ENCODE results near the gene MOB4.
"Not testable (repeated sequence)": the region's sequence is repeated elsewhere in the genome, so short reads cannot be mapped to it uniquely, and the experiment has no call there.

MOB4 gene

DNA sequence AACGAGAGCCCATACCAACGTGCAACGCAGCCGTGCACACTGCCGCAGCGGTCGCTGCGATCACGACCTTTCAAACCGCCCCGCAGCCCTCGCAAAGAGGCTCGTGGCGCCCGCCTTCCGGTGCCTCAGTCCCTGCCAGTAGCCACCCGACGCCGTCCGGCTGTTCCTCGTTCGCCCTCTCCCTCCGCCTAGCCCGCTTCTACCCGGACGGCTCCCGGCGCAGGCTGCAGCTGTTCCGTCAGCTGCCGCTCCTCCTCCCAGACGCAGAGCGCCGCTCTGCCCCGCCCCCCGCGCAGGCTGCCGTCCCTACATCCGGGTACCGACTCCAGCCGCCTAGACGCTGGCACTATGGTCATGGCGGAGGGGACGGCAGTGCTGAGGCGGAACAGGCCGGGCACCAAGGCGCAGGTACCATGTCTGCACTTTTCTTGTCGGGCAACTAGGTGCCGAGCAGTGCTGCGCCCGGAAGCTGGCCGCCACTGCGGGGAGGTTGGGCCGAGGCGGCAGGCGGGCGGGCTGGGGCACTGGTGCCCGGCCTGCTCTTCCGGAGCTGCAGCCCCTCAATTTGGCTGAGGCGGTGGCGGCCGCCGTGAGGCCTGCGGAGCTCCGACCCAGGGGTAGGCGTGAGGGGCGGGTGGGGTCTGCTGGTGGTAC lies at the start of gene MOB4:
MOB4 (plus strand) TSS at position 328 of the 654 bp plus-strand sequence; CDS start at position 349, 21 bp downstream.
- peak; percentile 92 for DNase-seq (ENCODE audit: low spot score)

GRCh38 chr2:197472166-197472565 lies 43.7 kb upstream of the MOB4 start:
- no peak for DNase-seq (ENCODE audit: low spot score)

DNA sequence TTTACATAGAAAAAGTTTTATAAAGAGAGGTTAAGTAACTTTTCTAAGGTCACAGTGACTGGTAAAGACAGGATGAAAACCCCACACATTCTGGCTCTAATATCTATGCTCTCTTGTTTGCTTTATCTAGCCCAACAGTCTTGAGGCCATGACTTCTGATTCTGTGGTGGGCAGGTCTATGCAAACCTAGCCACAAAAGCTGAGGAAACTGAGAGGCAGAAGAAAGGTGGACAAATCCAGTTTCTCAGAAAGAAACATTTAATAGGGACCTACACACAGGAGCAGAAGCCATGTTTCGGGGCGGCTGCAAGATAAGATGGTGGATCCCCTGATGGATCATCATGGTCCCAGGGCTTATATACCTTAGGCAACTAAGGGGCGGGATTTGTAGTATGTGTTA lies 38.1 kb upstream of the MOB4 start:
- DNase-seq (ENCODE audit: low spot score): no peak

- no peak for DNase-seq (ENCODE audit: low spot score)
These were observed 35.5 kb upstream of the MOB4 start for GRCh38 chr2:197480165-197481036.

DNA sequence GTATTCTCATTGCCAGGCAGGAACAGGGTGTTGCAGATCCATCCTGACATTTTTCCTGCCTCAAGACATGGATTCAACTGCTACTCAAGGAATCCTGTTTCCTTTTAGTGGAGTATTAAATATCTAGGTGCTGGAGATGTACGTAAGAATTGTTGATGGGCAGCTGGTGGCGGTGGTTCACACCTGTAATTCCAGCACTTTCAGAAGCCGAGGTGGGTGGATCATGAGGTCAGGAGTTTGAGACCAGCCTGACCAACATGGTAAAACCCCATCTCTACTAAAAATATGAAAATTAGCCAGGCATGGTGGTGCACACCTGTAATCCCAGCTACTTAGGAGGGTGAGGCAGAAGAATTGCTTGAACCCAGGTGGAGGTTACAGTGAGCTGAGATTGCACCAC lies 31.6 kb upstream of the MOB4 start:
- not testable (repeated sequence) for DNase-seq (ENCODE audit: low spot score)

- no peak for DNase-seq (ENCODE audit: low spot score)
These were observed 29.7 kb upstream of the MOB4 start for GRCh38 chr2:197486175-197486574.

- no peak for DNase-seq (ENCODE audit: low spot score)
These were observed 28.5 kb upstream of the MOB4 start for GRCh38 chr2:197487385-197487784.

DNA sequence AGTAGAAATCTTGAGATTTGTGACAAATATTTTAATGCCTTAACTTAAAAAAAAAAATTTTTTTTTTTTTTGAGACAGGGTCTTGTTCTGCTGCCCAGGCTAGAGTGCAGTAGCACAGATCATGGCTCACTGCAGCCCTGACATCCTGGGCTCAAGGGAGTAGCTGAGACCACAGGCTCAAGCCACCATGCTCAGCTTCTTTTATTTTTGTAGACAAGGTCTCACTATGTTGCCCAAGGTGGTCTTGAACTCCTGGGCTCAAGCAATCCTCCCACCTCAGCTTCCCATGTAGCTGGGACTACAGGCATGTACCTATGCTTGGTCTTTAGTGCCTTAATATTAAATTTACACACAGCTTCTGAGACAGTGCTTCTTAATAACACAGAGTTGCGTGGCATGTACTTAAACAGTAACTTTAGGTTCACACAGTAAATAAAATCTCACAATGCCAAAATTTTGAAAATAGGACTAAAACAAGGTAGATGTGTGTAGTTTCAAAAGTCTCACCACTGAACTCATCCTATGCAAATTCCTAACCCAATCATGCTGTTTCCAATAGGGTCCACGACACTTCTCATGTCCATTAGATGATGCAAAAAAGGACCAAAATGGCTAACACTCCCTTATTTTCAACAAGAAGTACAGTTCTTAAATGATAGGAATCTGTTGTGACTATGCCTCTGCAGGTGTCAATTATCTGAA lies 20.3 kb upstream of the MOB4 start:
- no peak for DNase-seq (ENCODE audit: low spot score)

DNA sequence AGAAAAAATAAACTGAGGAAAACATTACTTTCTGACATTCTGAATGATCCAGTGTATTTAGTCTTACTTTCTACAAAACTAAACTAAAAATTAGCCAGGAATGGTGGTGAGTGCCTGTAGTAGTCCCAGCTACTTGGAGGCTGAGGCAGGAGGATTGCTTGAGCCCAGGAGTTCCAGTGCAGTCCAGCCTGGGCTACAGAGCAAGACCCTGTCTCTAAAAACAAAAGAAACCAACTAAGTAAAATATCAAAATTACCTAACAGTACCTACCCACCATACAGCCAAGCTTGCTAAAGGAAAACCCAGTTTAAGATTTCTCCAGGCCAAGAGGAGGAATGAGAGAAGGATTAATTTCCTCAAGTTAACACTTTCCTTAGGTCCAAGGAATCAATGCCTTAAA lies 19.2 kb upstream of the MOB4 start:
- no peak for DNase-seq (ENCODE audit: low spot score)

DNA sequence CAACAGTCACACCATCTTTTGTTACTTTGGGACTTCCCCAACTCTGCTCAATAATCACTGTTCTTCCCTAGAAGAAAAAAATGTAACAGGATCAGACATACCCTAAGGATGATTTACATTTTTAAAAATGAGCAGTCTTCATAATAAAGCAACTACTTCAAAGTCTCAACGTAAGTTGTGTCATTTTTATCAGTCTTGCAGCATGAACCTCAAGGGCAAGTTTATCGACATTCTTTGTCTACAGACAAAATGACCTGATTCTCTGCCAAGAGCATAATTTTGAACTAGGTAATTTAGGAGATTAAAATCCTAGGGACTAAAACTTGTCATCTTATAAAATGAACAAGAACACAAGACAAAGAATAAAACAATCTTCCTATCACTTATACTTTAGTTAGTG lies 18.5 kb upstream of the MOB4 start:
- DNase-seq (ENCODE audit: low spot score): no peak

GRCh38 chr2:197498235-197498936 lies 17.5 kb upstream of the MOB4 start:
- no peak for DNase-seq (ENCODE audit: low spot score)

DNA sequence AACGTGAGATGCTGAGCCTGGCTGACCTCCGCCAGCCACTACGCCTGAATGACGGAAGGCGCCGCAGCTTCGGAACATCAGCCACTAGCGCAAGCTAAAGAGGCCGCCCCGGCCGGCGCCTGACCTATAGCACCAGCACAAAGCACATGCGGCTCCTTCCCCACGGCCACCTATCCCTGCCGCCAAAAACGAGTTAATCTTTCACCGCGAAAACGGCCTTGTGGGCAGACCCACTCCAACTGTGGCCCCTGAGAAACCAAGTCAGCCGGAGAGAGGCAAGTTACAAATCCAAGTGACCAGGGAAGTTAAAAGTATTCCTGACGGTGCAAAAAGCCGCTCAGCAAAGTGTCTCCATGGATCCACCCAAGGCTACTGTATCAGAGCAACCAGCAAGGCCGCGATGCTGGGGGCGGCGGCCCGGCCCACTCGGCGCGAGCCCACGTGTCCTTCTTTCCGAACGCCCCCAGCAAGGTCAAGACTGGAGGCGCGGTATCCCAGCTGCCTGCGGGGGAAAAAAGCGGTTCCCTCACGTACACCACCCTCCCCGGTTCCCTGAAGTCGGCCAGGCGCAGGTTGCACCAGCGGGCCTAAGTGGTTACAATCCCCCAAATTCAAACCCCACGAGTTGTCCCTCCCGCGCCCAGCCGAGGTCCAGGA lies 16.8 kb upstream of the MOB4 start:
- DNase-seq (ENCODE audit: low spot score): peak; percentile 62

DNA sequence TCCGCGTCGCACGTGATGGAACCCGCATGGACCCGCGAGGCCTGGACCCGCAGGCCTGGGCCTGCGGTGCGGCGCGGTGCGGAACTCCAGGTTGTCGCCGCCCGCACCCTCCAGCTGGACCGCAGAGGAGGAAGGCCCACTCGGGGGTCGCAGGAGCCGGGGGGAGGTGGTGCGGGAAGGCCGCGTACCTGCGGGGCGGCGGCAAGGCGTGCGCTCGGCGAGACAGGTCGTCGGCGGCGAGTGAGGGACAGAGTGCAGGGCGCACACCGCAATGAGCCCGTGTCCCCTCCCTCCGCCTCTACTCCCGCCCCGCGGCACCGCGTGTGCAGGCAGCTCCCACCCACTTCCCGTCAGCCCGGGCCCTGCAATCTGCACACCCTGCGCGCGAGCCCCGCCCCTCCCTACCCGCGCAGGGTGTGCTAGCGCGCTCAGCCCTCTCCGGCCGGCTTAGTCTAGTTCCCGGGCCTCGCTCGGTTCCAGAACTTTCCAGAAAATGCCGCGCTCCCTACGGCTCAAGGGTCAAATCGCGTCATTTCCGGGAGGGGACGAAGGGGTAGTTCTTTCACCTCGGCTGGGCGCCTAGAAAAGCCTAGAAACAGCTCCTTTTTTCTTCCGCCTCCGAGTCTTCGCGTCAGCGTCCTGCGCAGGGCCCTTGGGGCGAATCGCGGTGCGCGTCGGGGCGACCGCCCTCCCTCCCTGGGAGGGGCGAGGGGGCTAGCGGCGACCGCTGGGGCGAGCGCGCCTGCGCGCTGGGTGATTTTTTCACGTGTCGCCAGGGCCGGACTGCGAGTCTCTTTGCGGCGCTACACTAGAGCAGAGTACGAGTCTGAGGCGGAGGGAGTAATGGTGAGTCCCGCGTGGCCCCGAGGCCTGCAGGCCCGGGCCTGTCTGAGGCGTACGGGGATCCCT lies 16.0 kb upstream of the MOB4 start, which contains the start of the genes HSPD1 and HSPE1:
HSPD1 (minus strand) TSS at position 247 of the 909 bp plus-strand sequence. CDS start 992 bp downstream, outside the sequence.
HSPE1 (plus strand) TSS at position 786 of the 909 bp plus-strand sequence; CDS start at position 844, 58 bp downstream.
- peak; percentile 95 for DNase-seq (ENCODE audit: low spot score)

GRCh38 chr2:197500503-197501131 lies 15.2 kb upstream of the MOB4 start:
- DNase-seq (ENCODE audit: low spot score): no peak

DNA sequence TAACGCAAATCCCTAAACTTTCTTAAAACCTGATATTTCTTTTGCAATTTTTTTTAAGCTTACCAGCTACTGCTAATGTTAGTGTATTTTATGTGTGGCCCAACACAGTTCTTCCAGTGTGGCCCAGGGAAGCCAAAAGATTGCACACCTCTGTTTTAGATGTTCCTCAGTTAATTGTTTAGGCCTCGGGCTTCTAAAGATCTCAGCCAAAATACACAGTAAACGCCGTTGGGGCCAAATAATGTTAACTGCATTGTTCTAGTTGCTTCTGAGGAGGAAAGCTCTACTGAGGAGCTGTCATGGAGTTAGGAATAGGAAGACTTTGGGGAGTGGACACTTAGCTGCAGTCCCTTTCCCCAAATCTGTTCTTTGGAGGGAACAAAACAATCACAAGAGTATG lies 13.7 kb upstream of the MOB4 start:
- DNase-seq (ENCODE audit: low spot score): no peak

DNA sequence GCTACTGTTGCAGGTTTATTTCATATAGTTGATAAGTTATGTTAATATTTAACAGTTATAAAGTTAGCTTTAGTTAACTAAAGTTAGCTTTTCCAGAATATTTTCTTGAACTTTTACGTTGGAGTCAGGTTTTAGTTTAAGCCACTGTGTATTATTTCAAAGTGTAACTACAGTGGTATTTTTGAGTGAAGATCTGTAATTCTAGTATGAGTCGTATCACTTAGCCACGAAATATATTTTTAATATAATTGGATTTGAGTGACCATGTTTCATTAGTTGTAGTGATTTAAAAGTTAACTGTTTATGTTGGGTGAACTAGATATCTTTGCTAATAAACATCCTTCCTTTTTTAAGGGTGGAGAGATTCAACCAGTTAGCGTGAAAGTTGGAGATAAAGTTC lies 13.2 kb upstream of the MOB4 start:
- DNase-seq (ENCODE audit: low spot score): no peak

- DNase-seq (ENCODE audit: low spot score): no peak
These were observed 11.9 kb upstream of the MOB4 start for GRCh38 chr2:197504000-197504399.

DNA sequence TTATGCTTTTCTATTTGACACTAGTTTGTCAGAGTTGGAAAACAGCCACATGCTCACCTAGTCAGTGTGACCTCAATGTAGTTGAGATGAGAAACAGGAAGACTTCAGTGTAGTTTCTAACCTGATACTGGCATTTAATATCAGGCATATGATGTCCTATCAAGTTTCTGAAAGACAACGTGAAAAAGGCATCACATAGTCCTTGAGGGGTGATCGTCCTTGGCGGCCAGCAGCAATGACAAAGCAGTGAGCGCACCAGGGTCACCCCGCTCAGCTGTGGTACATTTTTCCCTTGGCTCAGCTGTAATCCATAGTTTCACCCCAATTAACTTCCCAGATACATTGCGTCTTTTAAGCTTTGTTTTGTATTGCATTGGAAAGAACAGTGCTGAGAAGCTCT lies 11.4 kb upstream of the MOB4 start:
- DNase-seq (ENCODE audit: low spot score): no peak

DNA sequence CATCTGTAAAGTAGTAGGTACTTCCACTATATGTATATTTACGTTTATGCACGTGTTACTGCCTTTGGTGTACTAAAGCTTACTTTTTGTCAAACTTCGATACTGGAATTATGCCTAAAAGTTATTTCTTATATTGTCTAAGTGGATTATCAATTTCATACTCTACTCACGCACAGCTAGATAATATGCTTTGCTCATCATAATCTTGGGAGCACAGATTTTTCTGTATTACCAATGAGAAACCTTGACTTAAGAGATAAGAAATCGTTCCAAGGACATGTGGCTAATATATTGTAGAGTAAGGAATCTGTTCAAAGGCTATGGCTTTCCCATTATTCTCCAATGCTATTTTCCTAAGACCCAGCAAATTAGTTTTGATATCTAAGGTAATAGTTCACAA lies 9.2 kb upstream of the MOB4 start:
- DNase-seq (ENCODE audit: low spot score): no peak

- no peak for DNase-seq (ENCODE audit: low spot score)
These were observed 2.0 kb upstream of the MOB4 start for GRCh38 chr2:197513915-197514314.

Data from germinal center (tissue), 1 donor.